A673 (cell line): ENCODE data around the gene MYO18A. TPM values are rescaled to one million over a fixed set of nuclear protein-coding genes. Genes with fewer than 3 reads are reported as not detected.
A peak's percentile ranks its signal among the peaks of the same experiment; 100 is the strongest.

Experiments used
- BruUV-seq: library from RNA; stranded (reverse); fragments of 400-500 nt; replicated peaks from 2 replicates; lab custom pipeline; 2021; lab: Mats Ljungman, UMichigan
- CTCF ChIA-PET: fragments of 300-600 bp; sonication (Branson Sonifier 250); formaldehyde crosslinking; loops from one replicate; lab custom pipeline; 2022; ENCODE audit warnings: antibody characterized with exemption; lab: Charles Lee
- POLR2A ChIA-PET: fragments of 300-600 bp; sonication (Branson Sonifier 250); formaldehyde crosslinking; loops from one replicate; lab custom pipeline; 2022; ENCODE audit warnings: antibody characterized with exemption; ENCODE audit not compliant: low non-redundant PET; lab: Charles Lee
- DNase-seq: peaks from one replicate; pipeline ENCODE4 v3.0.0-alpha.2; 2015; ENCODE audit warnings: low spot score
- H3K27ac ChIP-seq: fragments of 200-600 bp; sonication (generic); 2 replicates; pipeline ENCODE4 v1.5.1; 2016; ENCODE audit warnings: mixed run types, low read depth, mild to moderate bottlenecking, mixed read lengths, antibody characterized with exemption, low read length; ENCODE audit not compliant: poor library complexity, severe bottlenecking
- H3K27me3 ChIP-seq: fragments of 200-600 bp; sonication (generic); replicated peaks from 2 replicates; pipeline ENCODE4 v1.6.1; 2017; ENCODE audit warnings: mixed run types, low read depth, mild to moderate bottlenecking, mixed read lengths, antibody characterized with exemption, low read length; ENCODE audit not compliant: insufficient read depth, poor library complexity
- H3K36me3 ChIP-seq: fragments of 200-600 bp; sonication (generic); 2 replicates; pipeline ENCODE4 v1.6.1; 2016; ENCODE audit warnings: mixed run types, mild to moderate bottlenecking, mixed read lengths, antibody characterized with exemption, low read length; ENCODE audit not compliant: insufficient read depth, poor library complexity, severe bottlenecking
- H3K4me1 ChIP-seq: fragments of 200-600 bp; sonication (generic); 2 replicates; pipeline ENCODE4 v1.6.1; 2017; ENCODE audit warnings: mixed run types, mild to moderate bottlenecking, mixed read lengths, antibody characterized with exemption, low read length; ENCODE audit not compliant: insufficient read depth, poor library complexity, severe bottlenecking
- H3K4me3 ChIP-seq: fragments of 200-600 bp; sonication (generic); 2 replicates; pipeline ENCODE4 v1.5.1; 2016; ENCODE audit warnings: low read depth, mixed run types, mild to moderate bottlenecking, mixed read lengths, low read length; ENCODE audit not compliant: poor library complexity, severe bottlenecking
- H3K9me3 ChIP-seq: fragments of 200-600 bp; sonication (generic); 2 replicates; pipeline ENCODE4 v1.6.1; 2016; ENCODE audit warnings: mixed run types, low read depth, mild to moderate bottlenecking, mixed read lengths, antibody characterized with exemption, low read length; ENCODE audit not compliant: poor library complexity, severe bottlenecking
- CTCF ChIP-seq: fragments of 300-800, 200-600 bp; sonication (generic); conservative IDR thresholded peaks from 2 replicates; pipeline ENCODE4 v1.5.1; 2017; ENCODE audit warnings: low read depth, mild to moderate bottlenecking, antibody characterized with exemption, low read length, moderate library complexity, mixed read lengths
- EZH2 ChIP-seq: fragments of 200-600 bp; sonication (generic); IDR thresholded peaks from 2 replicates; pipeline ENCODE4 v1.6.1; 2017; ENCODE audit warnings: borderline replicate concordance, low read depth, mild to moderate bottlenecking, mixed read lengths, antibody characterized with exemption, low read length; ENCODE audit not compliant: poor library complexity, severe bottlenecking
- intact Hi-C: fragments of 100-400 bp; cut with micrococcal nuclease; formaldehyde crosslinking; loops from one replicate; pipeline ENCODE4 v1.10.0; 2022; ENCODE audit not compliant: unreplicated experiment
- total RNA-seq: library from RNA; stranded (reverse); gene quantifications from 2 replicates; pipeline ENCODE4 v1.2.3, GENCODE V29; 2021

Gene MYO18A
- total RNA-seq, 1 experiment from 2014 or later: 26.6 TPM

GRCh38 chr17:29190039-29190438 lies 9.8 kb upstream of the MYO18A start:
- no peaks in the 10 kb centered on the region for H3K36me3 ChIP-seq
- no peak overlapping the region for H3K27ac ChIP-seq
- H3K27me3 ChIP-seq: no peaks in the 10 kb centered on the region
- TF ChIP-seq EZH2: no peak
- no peak for DNase-seq
- BruUV-seq: no TSS peak
- H3K4me3 ChIP-seq: no peak overlapping the region
- POLR2A ChIA-PET: no interaction called here
- intact Hi-C loops: no loop called here
- H3K4me1 ChIP-seq: peaks cover 5% of the 10 kb centered on the region
- CTCF ChIA-PET: no interaction called here
- no peaks in the 10 kb centered on the region for H3K9me3 ChIP-seq

GRCh38 chr17:29189355-29189754 lies 9.2 kb upstream of the MYO18A start:
- ChIA-PET CTCF (no interaction called here), POLR2A (no interaction called here)

GRCh38 chr17:29181226-29181625 lies 1.0 kb upstream of the MYO18A start:
- ChIA-PET CTCF (interaction anchor here (2.4 kb wide), 1 partner anchor 32 kb away, joined by 44 read pairs; no protein-coding TSS in a partner anchor), POLR2A (no interaction called here)
- no peaks in the 10 kb centered on the region for H3K9me3 ChIP-seq
- intact Hi-C loops: no loop called here
- no peaks in the 10 kb centered on the region for H3K36me3 ChIP-seq
- peaks cover 20% of the 10 kb centered on the region for H3K4me1 ChIP-seq
- BruUV-seq: no TSS peak
- no peak for TF ChIP-seq CTCF
- TF ChIP-seq EZH2: no peak
- no peak overlapping the region for H3K4me3 ChIP-seq
- no peak for DNase-seq
- no peaks in the 10 kb centered on the region for H3K27me3 ChIP-seq
- H3K27ac ChIP-seq: no peak overlapping the region

More at GRCh38 chr17:29189355-29189754, 9.2 kb upstream of the MYO18A start:
- TF ChIP-seq CTCF: no peak
- no peak for TF ChIP-seq EZH2
- Histone ChIP-seq H3K9me3 (no peaks in the 10 kb centered on the region), H3K27ac (no peak overlapping the region), H3K36me3 (no peaks in the 10 kb centered on the region), H3K4me1 (no peaks in the 10 kb centered on the region), H3K27me3 (no peaks in the 10 kb centered on the region), H3K4me3 (no peak overlapping the region)
- intact Hi-C loops: no loop called here
- no TSS peak for BruUV-seq
- no peak for DNase-seq

- Histone ChIP-seq H3K4me3 (peak overlapping the region; percentile 63), H3K27ac (no peak overlapping the region), H3K9me3 (no peaks in the 10 kb centered on the region), H3K4me1 (peaks cover 22% of the 10 kb centered on the region), H3K27me3 (no peaks in the 10 kb centered on the region), H3K36me3 (no peaks in the 10 kb centered on the region)
- ChIA-PET POLR2A (interaction anchor here (0.5 kb wide), 1 partner anchor 150 kb away, joined by 7 read pairs; no protein-coding TSS in a partner anchor), CTCF (interaction anchor here (0.9 to 2.4 kb wide), 7 partner anchors 14 to 215 kb away, joined by 3 to 44 read pairs (median 5); no protein-coding TSS in a partner anchor)
- DNase-seq: no peak
- intact Hi-C loops: no loop called here
- BruUV-seq: no TSS peak
- TF ChIP-seq CTCF: no peak
- no peak for TF ChIP-seq EZH2
These were observed 576 bp upstream of the MYO18A start for GRCh38 chr17:29180788-29181160.
